HPDE6-E6E7 (cell line): Measurements from ENCODE around the gene EEF2K.

Experiments
- DNase-seq: peaks from one replicate; pipeline ENCODE4 v3.0.0; 2011; ENCODE audit warnings: missing footprints; ENCODE audit errors: extremely low spot score

The EEF2K gene

DNA sequence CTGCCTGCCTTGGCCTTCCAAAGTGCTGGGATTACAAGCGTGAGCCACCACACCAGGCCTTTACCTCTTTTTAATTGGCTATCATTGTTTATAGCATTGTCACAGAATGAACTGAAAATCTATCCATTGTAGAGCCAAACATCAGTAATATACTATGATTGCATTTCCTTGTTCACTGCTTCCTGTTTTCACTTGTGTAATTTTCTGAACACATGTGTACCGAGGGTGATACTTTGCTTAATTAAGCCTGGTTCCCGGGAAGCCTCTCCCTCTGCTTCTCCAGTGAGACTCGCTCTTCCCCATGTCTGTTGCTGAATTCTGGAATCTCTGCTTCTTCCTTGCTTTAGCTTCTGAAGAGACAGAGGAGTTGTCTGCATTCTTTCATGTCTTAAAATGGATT is 124.2 kb downstream of the EEF2K start:
- no peak for DNase-seq

DNA sequence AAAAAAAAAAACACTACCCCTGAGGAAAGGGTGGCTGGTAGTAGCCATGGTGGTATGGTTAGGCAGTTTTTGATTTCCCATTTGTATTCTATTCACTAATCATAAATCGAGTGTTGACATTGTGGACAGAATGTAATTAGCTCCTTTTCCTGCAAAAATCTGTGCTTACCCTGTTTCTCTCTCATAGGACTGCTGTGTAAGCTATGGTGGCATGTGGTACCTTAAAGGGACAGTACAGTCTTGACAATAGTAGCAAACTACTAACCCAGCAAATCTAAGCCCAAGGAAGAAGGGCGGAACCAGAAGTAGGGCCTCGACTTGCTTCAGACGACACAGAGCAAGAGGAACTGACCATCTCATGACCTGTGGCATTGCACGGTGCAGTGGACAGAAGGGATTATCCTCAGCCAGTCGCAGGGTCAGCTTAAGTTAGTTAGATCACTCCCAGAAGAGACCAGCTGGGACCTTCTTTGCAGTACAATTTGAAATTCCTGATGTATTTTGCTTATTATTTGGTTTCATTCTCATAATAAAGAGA is 127.4 kb downstream of the EEF2K start:
- DNase-seq: no peak

DNA sequence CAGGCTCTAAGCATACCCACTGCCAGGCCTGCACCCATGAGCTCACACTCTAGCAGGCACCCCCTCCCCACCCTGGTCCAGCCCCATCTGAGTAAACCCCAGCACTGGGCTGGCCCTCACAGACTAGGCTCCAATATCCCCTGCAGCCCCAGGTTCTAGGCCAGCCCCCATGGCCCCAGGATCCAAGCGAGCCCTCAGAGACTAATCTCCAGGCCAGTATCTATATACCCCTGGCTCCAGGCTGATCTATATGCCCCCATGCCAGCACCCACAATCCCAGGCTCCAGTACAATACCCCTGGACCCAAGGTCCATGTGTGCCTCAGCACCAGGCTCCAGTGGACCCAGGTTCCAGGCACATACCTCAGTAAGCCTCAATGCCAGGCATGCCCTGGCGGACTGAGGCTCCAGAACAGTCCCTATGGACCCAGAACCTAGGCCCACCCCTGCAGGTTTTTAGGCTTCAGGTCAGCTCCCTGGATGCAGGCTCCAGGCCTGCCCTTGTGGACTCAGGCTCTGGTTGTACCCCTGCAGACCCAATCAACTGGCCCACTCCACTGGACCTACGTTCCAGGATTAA is 129.7 kb downstream of the EEF2K start:
- no peak for DNase-seq

DNA sequence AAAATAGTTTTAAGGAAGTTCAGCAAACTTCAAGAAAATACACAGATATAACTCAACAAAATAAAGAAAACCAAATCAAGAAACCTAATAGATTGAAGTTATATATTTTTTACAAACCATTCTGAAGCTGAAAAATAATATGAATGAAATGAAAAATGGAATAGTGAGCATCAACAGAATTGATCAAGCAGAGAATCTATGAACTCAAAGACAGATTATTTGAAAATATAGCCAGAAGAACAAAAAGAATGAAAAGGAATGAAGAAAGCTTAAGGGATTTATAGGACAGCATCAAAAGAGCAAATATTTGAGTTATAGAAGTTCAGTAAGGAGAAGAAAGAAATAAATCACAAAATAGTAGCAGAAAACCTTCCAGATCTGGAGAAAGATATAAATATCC is 130.5 kb downstream of the EEF2K start:
- DNase-seq: no peak

DNA sequence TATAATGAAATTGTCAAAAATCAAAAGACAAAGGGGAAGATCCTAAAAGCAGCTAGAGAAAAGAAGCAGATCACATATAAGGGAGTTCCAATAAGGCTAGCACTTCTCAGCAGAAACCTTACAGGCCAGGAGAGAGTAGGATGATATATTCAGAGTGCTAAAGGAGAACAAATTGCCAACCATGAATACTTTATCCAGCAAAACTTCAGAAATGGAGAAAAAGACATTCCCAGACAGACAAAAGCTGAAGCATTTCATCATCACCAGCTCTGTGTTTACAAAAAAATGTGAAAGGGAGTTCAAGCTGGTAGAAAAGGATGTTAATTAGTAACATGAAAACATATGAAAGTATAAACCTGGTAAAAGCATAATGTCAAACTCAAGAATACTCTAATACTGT is 131.0 kb downstream of the EEF2K start:
- no peak for DNase-seq

DNA sequence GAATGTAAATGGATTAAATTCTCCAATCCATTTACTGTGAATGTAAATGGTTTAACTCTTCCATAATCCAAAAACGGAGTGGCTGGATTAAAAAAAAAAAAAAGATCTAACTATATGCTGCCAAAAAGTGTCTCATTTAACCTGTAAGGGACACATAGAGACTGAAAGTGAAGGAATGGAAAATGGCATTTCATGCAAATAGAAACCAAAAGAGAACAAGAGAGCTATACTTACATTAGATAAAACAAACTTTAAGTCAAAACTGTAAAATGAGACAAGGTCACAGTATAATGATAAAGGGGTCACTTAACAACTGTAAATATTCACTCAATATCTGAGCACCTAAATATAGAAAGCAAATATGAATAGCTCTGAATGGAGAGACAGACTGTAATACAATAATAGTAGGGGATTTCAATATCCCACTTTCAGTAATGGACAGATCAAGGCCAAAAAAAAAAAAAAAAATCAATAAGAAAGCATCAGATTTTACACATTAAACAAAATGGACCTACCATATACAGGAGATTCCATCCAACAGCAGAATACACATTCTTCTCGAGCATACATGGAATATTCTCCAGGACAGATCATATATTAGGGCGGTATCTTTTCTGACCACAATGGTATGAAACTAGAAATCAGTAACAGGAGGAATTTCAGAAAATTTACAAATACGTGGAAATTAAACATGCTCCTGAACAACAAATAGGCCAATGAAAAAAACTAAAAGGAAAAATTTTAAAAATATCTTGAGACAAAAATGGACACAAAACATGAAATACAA is 132.0 kb downstream of the EEF2K start:
- no peak for DNase-seq
